B cell (primary cell): ENCODE data around the gene NEU2. TPM values are rescaled to one million over a fixed set of nuclear protein-coding genes. Genes with fewer than 3 reads are reported as not detected.
A peak's percentile ranks its signal among the peaks of the same experiment; 100 is the strongest.
"Not testable (repeated sequence)": the region's sequence is repeated elsewhere in the genome, so short reads cannot be mapped to it uniquely, and the experiment has no call there.

ENCODE experiments used
- ATAC-seq: fragments of 200-7000 bp; cut with Tn5 transposase; one replicate; pipeline ENCODE4 v1.10.0; 2021; ENCODE audit warnings: low read depth, mild to moderate bottlenecking, moderate number of reproducible peaks, moderate library complexity
- CTCF ChIA-PET: fragments of 350-600 bp; sonication (Branson Sonifier 250); formaldehyde crosslinking; loops from one replicate; lab custom pipeline; 2021; ENCODE audit warnings: antibody characterized with exemption, inconsistent platforms; lab: Charles Lee
- POLR2A ChIA-PET: fragments of 350-600 bp; sonication (Branson Sonifier 250); formaldehyde crosslinking; loops from one replicate; lab custom pipeline; 2021; ENCODE audit warnings: antibody characterized with exemption; lab: Charles Lee
- DNase-seq: peaks from one replicate; pipeline ENCODE4 v3.0.0; 2013
- H2AFZ ChIP-seq: 2 replicates; pipeline ENCODE4 v1.6.1; 2012; ENCODE audit warnings: mild to moderate bottlenecking, low read depth, low read length; ENCODE audit not compliant: insufficient read depth, poor library complexity, severe bottlenecking
- H3K27ac ChIP-seq, 2 donors: 1 replicate in 1 of 2; 2 replicates in 1 of 2; pipeline ENCODE4 v1.5.1; 2012 to 2013; ENCODE audit warnings: low read length in 2 of 2, mild to moderate bottlenecking in 2 of 2, moderate library complexity in 1 of 2
- H3K27me3 ChIP-seq, 4 experiments: fragments of 200-600 bp in 1 of 4; sonication (generic) in 1 of 4; replicated peaks in 1 of 4; 1 replicate in 2 of 4; 2 replicates in 2 of 4; pipeline versions ENCODE4 v1.6.1 to v1.7.0; 2013 to 2016; ENCODE audit warnings: low read length in 3 of 4, mild to moderate bottlenecking in 2 of 4, mixed read lengths in 1 of 4, moderate library complexity in 1 of 4; ENCODE audit not compliant: insufficient read depth in 4 of 4, control insufficient read depth in 3 of 4; ENCODE audit errors: control extremely low read depth in 1 of 4
- H3K36me3 ChIP-seq, 2 experiments: replicated peaks in 1 of 2; 1 replicate in 1 of 2; 2 replicates in 1 of 2; pipeline versions ENCODE4 v1.6.1 to v1.7.1; 2013; ENCODE audit warnings: low read length in 1 of 2; ENCODE audit not compliant: insufficient read depth in 2 of 2, control insufficient read depth in 1 of 2; ENCODE audit errors: control extremely low read depth in 1 of 2, extremely low read depth in 1 of 2
- H3K4me1 ChIP-seq, 2 donors: fragments of 200-600 bp in 1 of 2; sonication (generic) in 1 of 2; 1 replicate in 1 of 2; 2 replicates in 1 of 2; pipeline versions ENCODE4 v1.5.1 to v1.6.1; 2013 to 2017; ENCODE audit warnings: low read length in 2 of 2; ENCODE audit not compliant: control insufficient read depth in 2 of 2, insufficient read depth in 2 of 2
- H3K4me2 ChIP-seq: replicated peaks from 2 replicates; pipeline ENCODE3; 2012; ENCODE audit warnings: mild to moderate bottlenecking, low read depth, low read length; ENCODE audit not compliant: poor library complexity, severe bottlenecking
- H3K4me3 ChIP-seq, 5 experiments: fragments of 200-600 bp in 1 of 5; sonication (generic) in 1 of 5; 1 replicate in 3 of 5; 2 replicates in 2 of 5; pipeline versions ENCODE4 v1.5.1 to v1.7.0; 2011 to 2016; ENCODE audit warnings: low read length in 4 of 5, mild to moderate bottlenecking in 4 of 5, low read depth in 2 of 5, control low read depth in 1 of 5, moderate library complexity in 1 of 5; ENCODE audit not compliant: insufficient read depth in 1 of 5; ENCODE audit errors: control extremely low read depth in 1 of 5, extremely low read depth in 1 of 5
- H3K79me2 ChIP-seq: fragments of 200-600 bp; sonication (generic); one replicate; pipeline ENCODE4 v1.6.0; 2016; ENCODE audit warnings: low read length; ENCODE audit not compliant: control insufficient read depth, insufficient read depth
- H3K9ac ChIP-seq: fragments of 200-600 bp; sonication (generic); 2 replicates; pipeline ENCODE4 v1.6.1; 2017; ENCODE audit warnings: mild to moderate bottlenecking, low read length, moderate library complexity
- H3K9me3 ChIP-seq, 3 donors: one replicate each; pipeline versions ENCODE4 v1.6.1 to v1.7.1; 2013; ENCODE audit warnings: low read length in 2 of 3; ENCODE audit not compliant: control insufficient read depth in 2 of 3, insufficient read depth in 1 of 3; ENCODE audit errors: control extremely low read depth in 1 of 3
- H4K20me1 ChIP-seq: 2 replicates; pipeline ENCODE4 v1.6.0; 2012; ENCODE audit warnings: mild to moderate bottlenecking, low read length; ENCODE audit not compliant: insufficient read depth, control insufficient read depth, poor library complexity, severe bottlenecking
- H3K27ac Mint-ChIP-seq: one replicate; pipeline ENCODE4 v1.8.0; 2021; ENCODE audit warnings: mixed read lengths
- H3K27me3 Mint-ChIP-seq: one replicate; pipeline ENCODE4 v1.8.0; 2021; ENCODE audit warnings: mixed read lengths
- H3K4me1 Mint-ChIP-seq: one replicate; pipeline ENCODE4 v1.8.0; 2021; ENCODE audit warnings: mixed read lengths
- H3K4me3 Mint-ChIP-seq: one replicate; pipeline ENCODE4 v1.8.0; 2021; ENCODE audit warnings: mixed read lengths
- H3K9me3 Mint-ChIP-seq: one replicate; pipeline ENCODE4 v1.8.0; 2022; ENCODE audit warnings: mixed read lengths; ENCODE audit not compliant: insufficient read depth
- EZH2 ChIP-seq: IDR thresholded peaks from 2 replicates; pipeline ENCODE4 v1.6.1; 2012; ENCODE audit warnings: borderline replicate concordance, low read depth, mild to moderate bottlenecking, moderate library complexity, low read length; ENCODE audit not compliant: insufficient read depth, poor library complexity, severe bottlenecking
- WGBS: methylation state at CpG from one replicate; pipeline ENCODE4 v1.1.5; 2013; ENCODE audit warnings: missing lambda C conversion rate; ENCODE audit not compliant: insufficient coverage; 5-methylcytosine and 5-hydroxymethylcytosine counted together
- intact Hi-C: fragments of 100-400 bp; cut with micrococcal nuclease; formaldehyde crosslinking; loops from one replicate; pipeline ENCODE4 v1.10.0; 2022
- polyA plus RNA-seq: library from polyadenylated mRNA; depleted of rRNA; stranded (reverse); fragments of >200 nt; gene quantifications from 2 replicates; pipeline ENCODE4 v1.2.3, GENCODE V29; 2012
- total RNA-seq, 2 donors: library from RNA; stranded (reverse); fragments of 120-200 nt in 1 of 2; gene quantifications; 1 replicate in 1 of 2; 2 replicates in 1 of 2; pipeline versions ENCODE4 v1.2.3 to v1.2.4, GENCODE V29; 2013 to 2022
- TF ChIP-seq, protein P1 (sequence below): fragments of 200-600 bp; IDR thresholded peaks from one replicate; pipeline ENCODE4 v1.8.0; 2022; ENCODE audit warnings: antibody characterized with exemption, mild to moderate bottlenecking

The NEU2 gene
- total and polyA plus RNA-seq, 2 donors (not counting 1 experiment from before 2014, with no cell fraction given) = not detected

DNA sequence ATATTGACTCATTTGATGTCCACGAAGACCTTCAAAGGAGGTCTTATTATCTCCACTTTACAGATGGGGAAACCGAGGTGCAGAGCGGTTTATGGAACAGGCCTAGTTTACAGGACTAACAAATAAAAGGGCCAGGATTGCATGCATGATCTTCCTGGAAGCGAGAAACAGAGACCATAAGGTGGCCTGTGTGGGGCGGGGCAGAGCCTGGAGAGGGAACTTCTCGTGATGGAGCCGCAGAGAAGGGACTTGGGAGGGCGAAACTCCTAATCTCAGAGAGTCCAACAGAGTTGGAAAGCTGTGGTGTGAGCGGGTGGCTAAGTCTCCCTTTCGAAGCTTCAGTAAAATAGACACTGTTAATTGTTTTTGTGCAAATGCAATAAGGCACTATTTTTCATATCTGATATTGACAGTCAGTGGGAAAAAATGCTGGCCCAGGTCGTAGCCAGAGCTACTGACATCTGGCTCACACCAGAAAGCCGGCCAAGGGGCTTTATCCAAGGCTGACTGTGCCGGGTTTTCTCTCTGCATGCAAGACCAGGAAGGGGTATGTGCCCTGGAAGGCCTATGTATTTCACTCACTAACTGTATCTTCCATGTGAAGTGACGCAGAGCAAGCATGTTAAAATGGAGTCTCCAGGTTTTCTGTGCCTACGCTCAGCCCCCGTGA is 32.2 kb downstream of the NEU2 start:
- Histone ChIP-seq H3K79me2 (peaks cover 95% of the 10 kb centered on the region), H2AFZ (no peak overlapping the region), H3K9ac (no peak overlapping the region), H3K27me3 (no peaks in the 10 kb centered on the region), H4K20me1 (peaks cover 77% of the 10 kb centered on the region), H3K4me2 (peak overlapping the region; percentile 80), H3K4me1 (peaks cover 57 to 80% of the 10 kb centered on the region in 2 donors), H3K9me3 (peaks cover 0 to 3% (median 0%) of the 10 kb centered on the region in 3 donors), H3K36me3 (peaks cover 2 to 55% of the 10 kb centered on the region in 2 experiments), H3K4me3 (peak overlapping the region in 2 of 5 experiments; percentile 94 to 99), H3K27ac (peak overlapping the region in 1 of 2 donors; percentile 68)
- no peaks in the 10 kb centered on the region for H3K27me3 Mint-ChIP-seq
- intact Hi-C loops = loop anchor here (5.0 kb wide), 2 partner anchors 268 to 367 kb away; partner anchors contain the start of gene GIGYF2
- no peaks in the 10 kb centered on the region for H3K9me3 Mint-ChIP-seq
- H3K4me1 Mint-ChIP-seq = peaks cover 69% of the 10 kb centered on the region
- POLR2A ChIA-PET = interaction anchor here (0.7 to 2.7 kb wide), 4 partner anchors 13 to 38 kb away, joined by 3 to 20 read pairs (median 6); no protein-coding TSS in a partner anchor
- peak overlapping the region; percentile 76 for H3K4me3 Mint-ChIP-seq
- peak overlapping the region; percentile 23 for H3K27ac Mint-ChIP-seq
- TF ChIP-seq, protein P1, sequence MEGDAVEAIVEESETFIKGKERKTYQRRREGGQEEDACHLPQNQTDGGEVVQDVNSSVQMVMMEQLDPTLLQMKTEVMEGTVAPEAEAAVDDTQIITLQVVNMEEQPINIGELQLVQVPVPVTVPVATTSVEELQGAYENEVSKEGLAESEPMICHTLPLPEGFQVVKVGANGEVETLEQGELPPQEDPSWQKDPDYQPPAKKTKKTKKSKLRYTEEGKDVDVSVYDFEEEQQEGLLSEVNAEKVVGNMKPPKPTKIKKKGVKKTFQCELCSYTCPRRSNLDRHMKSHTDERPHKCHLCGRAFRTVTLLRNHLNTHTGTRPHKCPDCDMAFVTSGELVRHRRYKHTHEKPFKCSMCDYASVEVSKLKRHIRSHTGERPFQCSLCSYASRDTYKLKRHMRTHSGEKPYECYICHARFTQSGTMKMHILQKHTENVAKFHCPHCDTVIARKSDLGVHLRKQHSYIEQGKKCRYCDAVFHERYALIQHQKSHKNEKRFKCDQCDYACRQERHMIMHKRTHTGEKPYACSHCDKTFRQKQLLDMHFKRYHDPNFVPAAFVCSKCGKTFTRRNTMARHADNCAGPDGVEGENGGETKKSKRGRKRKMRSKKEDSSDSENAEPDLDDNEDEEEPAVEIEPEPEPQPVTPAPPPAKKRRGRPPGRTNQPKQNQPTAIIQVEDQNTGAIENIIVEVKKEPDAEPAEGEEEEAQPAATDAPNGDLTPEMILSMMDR = no peak
- TF ChIP-seq EZH2 = no peak
- no peak for ATAC-seq
- CTCF ChIA-PET = interaction anchor here (0.6 to 4.7 kb wide), 11 partner anchors 11 to 187 kb away, joined by 3 to 20 read pairs (median 5); partner anchors contain the start of gene ATG16L1
- DNase-seq = no peak
- WGBS = 78% methylated on average over 13 of the region's 16 CpGs

DNA sequence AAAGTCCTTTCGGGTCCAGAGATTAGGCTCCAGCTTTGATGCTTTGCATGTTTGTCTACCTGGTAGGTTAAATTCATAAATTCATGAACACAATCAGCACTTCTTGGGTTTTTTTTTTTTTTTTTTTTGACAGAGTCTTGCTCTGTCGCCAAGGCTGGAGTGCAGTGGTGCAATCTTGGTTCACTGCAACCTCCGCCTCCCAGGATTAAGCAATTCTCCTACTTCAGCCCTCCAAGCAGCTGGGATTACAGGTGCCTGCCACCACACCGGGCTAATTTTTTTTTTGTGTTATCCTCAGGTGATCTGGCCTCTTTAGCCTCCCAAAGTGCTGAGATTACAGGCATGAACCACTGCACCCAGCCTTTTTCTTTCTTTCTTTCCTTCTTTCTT is 32.7 kb downstream of the NEU2 start:
- H3K27me3 ChIP-seq, ATAC-seq, H3K27me3 Mint-ChIP-seq, H3K9me3 Mint-ChIP-seq, intact Hi-C loops, H3K9ac ChIP-seq, H3K9me3 ChIP-seq, H2AFZ ChIP-seq, DNase-seq, H3K4me3 ChIP-seq, H3K27ac ChIP-seq: not testable (repeated sequence)
- H3K4me3 Mint-ChIP-seq = peak overlapping the region; percentile 76
- Histone ChIP-seq H3K79me2 (peaks cover 97% of the 10 kb centered on the region), H3K4me2 (peak overlapping the region; percentile 80), H3K36me3 (peaks cover 4 to 55% of the 10 kb centered on the region in 2 experiments), H4K20me1 (peaks cover 82% of the 10 kb centered on the region), H3K4me1 (peaks cover 61 to 81% of the 10 kb centered on the region in 2 donors)
- H3K4me1 Mint-ChIP-seq = peaks cover 69% of the 10 kb centered on the region
- WGBS = 86% methylated on average over 1 of the region's 4 CpGs
- CTCF ChIA-PET = interaction anchor here (0.9 to 4.7 kb wide), 4 partner anchors 11 to 35 kb away, joined by 5 to 20 read pairs (median 10); no protein-coding TSS in a partner anchor
- POLR2A ChIA-PET = interaction anchor here (0.7 to 2.7 kb wide), 3 partner anchors 10 to 16 kb away, joined by 4 to 20 read pairs (median 7); no protein-coding TSS in a partner anchor
- H3K27ac Mint-ChIP-seq = peak overlapping the region; percentile 41
